HG02840 (cell line): ENCODE measurements around the gene JAG1.

Source experiments
- ATAC-seq: cut with Tn5 transposase; IDR thresholded peaks from one replicate; pipeline ENCODE4 v1.9.1; 2021; ENCODE audit warnings: mild to moderate bottlenecking, moderate library complexity, moderate number of reproducible peaks; ENCODE audit not compliant: unreplicated experiment, low FRiP score

The JAG1 gene

GRCh38 chr20:10673842-10674683 is at the start of gene JAG1:
Gene JAG1, minus strand, starts transcription at chr20:10673999. Its CDS starts 469 bp downstream, at chr20:10673530.
- ATAC-seq = peak; percentile 57

- no peak for ATAC-seq
Observed at GRCh38 chr20:10721976-10722375, 48.2 kb upstream of the JAG1 start.

GRCh38 chr20:10721137-10721896 is 47.5 kb upstream of the JAG1 start:
- ATAC-seq = no peak

GRCh38 chr20:10720565-10720964 is 46.8 kb upstream of the JAG1 start:
- no peak for ATAC-seq

- no peak for ATAC-seq
Observed at GRCh38 chr20:10719740-10720385, 46.1 kb upstream of the JAG1 start.

GRCh38 chr20:10718661-10719060 is 44.9 kb upstream of the JAG1 start:
- no peak for ATAC-seq

GRCh38 chr20:10716855-10717254 is 43.1 kb upstream of the JAG1 start:
- no peak for ATAC-seq

- ATAC-seq = no peak
Observed at GRCh38 chr20:10715035-10715434, 41.2 kb upstream of the JAG1 start.

GRCh38 chr20:10714236-10714975 is 40.6 kb upstream of the JAG1 start:
- ATAC-seq = no peak

- ATAC-seq = no peak
Observed at GRCh38 chr20:10713161-10713560, 39.4 kb upstream of the JAG1 start.

GRCh38 chr20:10711903-10712451 is 38.2 kb upstream of the JAG1 start:
- ATAC-seq = no peak

- ATAC-seq = no peak
Observed at GRCh38 chr20:10710991-10711775, 37.4 kb upstream of the JAG1 start.

GRCh38 chr20:10709916-10710315 is 36.1 kb upstream of the JAG1 start:
- ATAC-seq = no peak

GRCh38 chr20:10708351-10709185 is 34.8 kb upstream of the JAG1 start:
- ATAC-seq = no peak

GRCh38 chr20:10707791-10708190 is 34.0 kb upstream of the JAG1 start:
- ATAC-seq = no peak

GRCh38 chr20:10707068-10707467 is 33.3 kb upstream of the JAG1 start:
- ATAC-seq = no peak

GRCh38 chr20:10706460-10706811 is 32.6 kb upstream of the JAG1 start:
- no peak for ATAC-seq

- no peak for ATAC-seq
Observed at GRCh38 chr20:10705801-10706459, 32.1 kb upstream of the JAG1 start.
